Hepatocyte (in vitro differentiated cells): ENCODE data around the gene RAB43. TPM values are rescaled to one million over a fixed set of nuclear protein-coding genes. Genes with fewer than 3 reads are reported as not detected.

Source experiments
- DNase-seq: peaks from one replicate; pipeline ENCODE4 v3.0.0-alpha.2; 2016; ENCODE audit warnings: low spot score
- H2AFZ ChIP-seq: fragments of 200-600 bp; sonication (generic); 2 replicates; pipeline ENCODE4 v1.6.0; 2016; ENCODE audit warnings: antibody characterized with exemption, mild to moderate bottlenecking
- H3K27ac ChIP-seq: fragments of 200-600 bp; sonication (generic); 2 replicates; pipeline ENCODE4 v1.5.1; 2016; ENCODE audit warnings: mild to moderate bottlenecking
- H3K27me3 ChIP-seq: fragments of 200-600 bp; sonication (generic); 2 replicates; pipeline ENCODE4 v1.6.1; 2016
- H3K36me3 ChIP-seq: fragments of 200-600 bp; sonication (generic); replicated peaks from 2 replicates; pipeline ENCODE4 v1.5.1; 2016; ENCODE audit warnings: low read depth; ENCODE audit not compliant: insufficient read depth
- H3K4me1 ChIP-seq: fragments of 200-600 bp; sonication (generic); 2 replicates; pipeline ENCODE4 v1.5.1; 2016; ENCODE audit warnings: mild to moderate bottlenecking, moderate library complexity; ENCODE audit not compliant: insufficient read depth
- H3K4me2 ChIP-seq: fragments of 200-600 bp; sonication (generic); 2 replicates; pipeline ENCODE4 v1.6.0; 2016
- H3K4me3 ChIP-seq: fragments of 200-600 bp; sonication (generic); 2 replicates; pipeline ENCODE4 v1.5.1; 2016; ENCODE audit warnings: mild to moderate bottlenecking
- H3K79me2 ChIP-seq: fragments of 200-600 bp; sonication (generic); 2 replicates; pipeline ENCODE4 v1.6.0; 2017; ENCODE audit warnings: mild to moderate bottlenecking
- H3K9me2 ChIP-seq: fragments of 200-600 bp; sonication (generic); replicated peaks from 2 replicates; pipeline ENCODE4 v1.6.0; 2017; ENCODE audit warnings: mild to moderate bottlenecking; ENCODE audit not compliant: insufficient read depth
- H3K9me3 ChIP-seq: fragments of 200-600 bp; sonication (generic); 2 replicates; pipeline ENCODE4 v1.5.1; 2016; ENCODE audit warnings: low read depth, mild to moderate bottlenecking
- H4K20me1 ChIP-seq: fragments of 200-600 bp; sonication (generic); 2 replicates; pipeline ENCODE4 v1.6.0; 2016; ENCODE audit warnings: mild to moderate bottlenecking; ENCODE audit not compliant: insufficient read depth, poor library complexity, severe bottlenecking
- CTCF ChIP-seq: fragments of 200-600 bp; sonication (generic); IDR thresholded peaks from 2 replicates; pipeline ENCODE4 v1.5.1; 2016; ENCODE audit warnings: antibody characterized with exemption, mild to moderate bottlenecking; ENCODE audit not compliant: poor library complexity
- EZH2 ChIP-seq: fragments of 200-600 bp; sonication (generic); IDR thresholded peaks from 2 replicates; pipeline ENCODE4 v1.6.1; 2016; ENCODE audit warnings: antibody characterized with exemption, mild to moderate bottlenecking, borderline replicate concordance
- EZH2phosphoT487 ChIP-seq: fragments of 200-600 bp; sonication (generic); IDR thresholded peaks from one replicate; pipeline ENCODE4 v1.6.1; 2018; ENCODE audit warnings: antibody characterized with exemption, mild to moderate bottlenecking, low read depth, moderate library complexity; ENCODE audit not compliant: unreplicated experiment, severe bottlenecking
- WGBS: methylation state at CpG from one replicate; pipeline ENCODE4 v1.1.6; 2016; ENCODE audit warnings: low lambda C conversion rate; ENCODE audit errors: missing lambda C conversion rate; 5-methylcytosine and 5-hydroxymethylcytosine counted together
- polyA plus RNA-seq: library from polyadenylated mRNA; unstranded; fragments of >200 nt; fragmentation: Nextera tagmentation; extraction: Ambion mirVana; gene quantifications from 2 replicates; pipeline ENCODE4 v1.2.1, GENCODE V29; 2016
- total RNA-seq: library from RNA; depleted of rRNA; stranded (reverse); fragments of >200 nt; gene quantifications from 2 replicates; pipeline ENCODE4 v1.2.3, GENCODE V29; 2014

RAB43 gene
- total and polyA plus RNA-seq, 2 experiments from 2014 or later, result 23.5 to 27.1 TPM

- H2AFZ ChIP-seq, result no peak overlapping the region
- H3K27me3 ChIP-seq, result no peaks in the 10 kb centered on the region
- H3K36me3 ChIP-seq, result no peaks in the 10 kb centered on the region
- H3K27ac ChIP-seq, result no peak overlapping the region
- TF ChIP-seq EZH2 (no peak), EZH2phosphoT487 (no peak), CTCF (no peak)
- WGBS, result 91% methylated on average over 8 of the region's 8 CpGs
- DNase-seq, result no peak
- H3K9me3 ChIP-seq, result no peaks in the 10 kb centered on the region
- peaks cover 37% of the 10 kb centered on the region for H4K20me1 ChIP-seq
- no peak overlapping the region for H3K4me3 ChIP-seq
- H3K79me2 ChIP-seq, result peaks cover 80% of the 10 kb centered on the region
- H3K4me1 ChIP-seq, result no peaks in the 10 kb centered on the region
- no peaks in the 10 kb centered on the region for H3K9me2 ChIP-seq
- H3K4me2 ChIP-seq, result no peak overlapping the region
These were observed 13.8 kb downstream of the RAB43 start for GRCh38 chr3:129107793-129108192.

GRCh38 chr3:129106866-129107565 lies 14.6 kb downstream of the RAB43 start:
- H3K79me2 ChIP-seq, result peaks cover 75% of the 10 kb centered on the region
- H3K9me2 ChIP-seq, result no peaks in the 10 kb centered on the region
- H3K4me1 ChIP-seq, result no peaks in the 10 kb centered on the region
- no peaks in the 10 kb centered on the region for H3K36me3 ChIP-seq
- no peak for DNase-seq
- H3K27me3 ChIP-seq, result no peaks in the 10 kb centered on the region
- WGBS, result 90% methylated on average over 19 of the region's 19 CpGs
- H3K4me2 ChIP-seq, result no peak overlapping the region
- H4K20me1 ChIP-seq, result peaks cover 37% of the 10 kb centered on the region
- no peaks in the 10 kb centered on the region for H3K9me3 ChIP-seq
- TF ChIP-seq CTCF (no peak), EZH2 (no peak), EZH2phosphoT487 (no peak)
- no peak overlapping the region for H2AFZ ChIP-seq
- no peak overlapping the region for H3K4me3 ChIP-seq
- no peak overlapping the region for H3K27ac ChIP-seq

- TF ChIP-seq EZH2 (no peak), CTCF (no peak), EZH2phosphoT487 (no peak)
- peaks cover 44% of the 10 kb centered on the region for H4K20me1 ChIP-seq
- H2AFZ ChIP-seq, result no peak overlapping the region
- peaks cover 74% of the 10 kb centered on the region for H3K79me2 ChIP-seq
- 94% methylated on average over 5 of the region's 5 CpGs for WGBS
- H3K4me1 ChIP-seq, result no peaks in the 10 kb centered on the region
- no peaks in the 10 kb centered on the region for H3K9me2 ChIP-seq
- H3K27me3 ChIP-seq, result no peaks in the 10 kb centered on the region
- no peaks in the 10 kb centered on the region for H3K36me3 ChIP-seq
- no peak overlapping the region for H3K4me2 ChIP-seq
- no peak for DNase-seq
- no peak overlapping the region for H3K4me3 ChIP-seq
- no peaks in the 10 kb centered on the region for H3K9me3 ChIP-seq
- H3K27ac ChIP-seq, result no peak overlapping the region
These were observed 15.3 kb downstream of the RAB43 start for GRCh38 chr3:129106320-129106719.
